OCI-LY1 (cell line): ENCODE measurements around the gene SLC26A8.

Experiments
- EZH2 ChIP-seq: fragments of 200-600 bp; sonication (generic), shearing (Covaris generic); IDR thresholded peaks from 2 replicates; pipeline ENCODE4 v1.8.0; 2017; ENCODE audit warnings: borderline replicate concordance, mixed run types, mild to moderate bottlenecking, antibody characterized with exemption, low read length, moderate library complexity, mixed read lengths
- TF ChIP-seq, protein P1 (sequence below): fragments of 200-600 bp; sonication (generic), shearing (Covaris generic); IDR thresholded peaks from 2 replicates; pipeline ENCODE4 v1.5.1; 2017; ENCODE audit warnings: mild to moderate bottlenecking, antibody characterized with exemption, low read length, moderate library complexity, mixed read lengths

DNA sequence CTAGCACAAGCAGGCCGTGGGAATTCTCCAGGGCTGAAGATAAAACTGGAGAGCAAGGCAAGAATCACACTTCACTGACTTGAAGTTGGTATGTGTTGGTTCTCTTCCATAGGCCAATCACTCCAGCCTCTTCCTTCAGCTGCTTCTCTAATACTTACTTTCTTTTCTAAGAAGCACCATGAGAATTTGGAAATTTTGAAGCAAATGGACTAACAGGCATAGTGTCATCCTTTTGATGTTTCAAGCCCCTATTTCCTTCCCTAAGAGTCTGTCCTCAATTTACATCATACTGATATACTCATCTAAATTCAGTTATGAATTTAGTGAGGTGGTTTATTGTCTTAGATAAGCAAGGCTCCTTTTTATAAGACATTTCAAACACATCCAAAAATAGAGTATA lies 24.0 kb downstream of the SLC26A8 start:
- TF ChIP-seq, protein P1, sequence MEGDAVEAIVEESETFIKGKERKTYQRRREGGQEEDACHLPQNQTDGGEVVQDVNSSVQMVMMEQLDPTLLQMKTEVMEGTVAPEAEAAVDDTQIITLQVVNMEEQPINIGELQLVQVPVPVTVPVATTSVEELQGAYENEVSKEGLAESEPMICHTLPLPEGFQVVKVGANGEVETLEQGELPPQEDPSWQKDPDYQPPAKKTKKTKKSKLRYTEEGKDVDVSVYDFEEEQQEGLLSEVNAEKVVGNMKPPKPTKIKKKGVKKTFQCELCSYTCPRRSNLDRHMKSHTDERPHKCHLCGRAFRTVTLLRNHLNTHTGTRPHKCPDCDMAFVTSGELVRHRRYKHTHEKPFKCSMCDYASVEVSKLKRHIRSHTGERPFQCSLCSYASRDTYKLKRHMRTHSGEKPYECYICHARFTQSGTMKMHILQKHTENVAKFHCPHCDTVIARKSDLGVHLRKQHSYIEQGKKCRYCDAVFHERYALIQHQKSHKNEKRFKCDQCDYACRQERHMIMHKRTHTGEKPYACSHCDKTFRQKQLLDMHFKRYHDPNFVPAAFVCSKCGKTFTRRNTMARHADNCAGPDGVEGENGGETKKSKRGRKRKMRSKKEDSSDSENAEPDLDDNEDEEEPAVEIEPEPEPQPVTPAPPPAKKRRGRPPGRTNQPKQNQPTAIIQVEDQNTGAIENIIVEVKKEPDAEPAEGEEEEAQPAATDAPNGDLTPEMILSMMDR = no peak
- TF ChIP-seq EZH2 = no peak
